HepG2 (cell line): ENCODE results near the gene ELAVL3. TPM values are rescaled to one million over a fixed set of nuclear protein-coding genes. Genes with fewer than 3 reads are reported as not detected.

Experiments used
- CC2D1A ChIP-seq: sonication (generic); formaldehyde crosslinking; IDR thresholded peaks from 2 replicates; pipeline ENCODE4 v1.8.1; 2023; ENCODE audit warnings: mild to moderate bottlenecking, missing genetic modification reagents
- E2F1 ChIP-seq: sonication (generic); formaldehyde crosslinking; IDR thresholded peaks from 2 replicates; pipeline ENCODE4 v1.5.0; 2020; ENCODE audit warnings: missing genetic modification reagents
- IRF2 ChIP-seq: IDR thresholded peaks from 2 replicates; pipeline ENCODE4 v1.6.1; 2018; ENCODE audit warnings: missing genetic modification reagents, missing compliant biosample characterization
- MYNN ChIP-seq: sonication (generic); formaldehyde crosslinking; IDR thresholded peaks from 2 replicates; pipeline ENCODE4 v1.4.0; 2020; ENCODE audit warnings: mild to moderate bottlenecking, low read depth, missing genetic modification reagents
- NBN ChIP-seq: fragments of 450-650 bp; conservative IDR thresholded peaks from 2 replicates; pipeline ENCODE4 v1.6.1; 2017
- NFRKB ChIP-seq: fragments of 450-650 bp; IDR thresholded peaks from 2 replicates; pipeline ENCODE4 v1.6.1; 2017
- PRDM4 ChIP-seq: sonication (generic); formaldehyde crosslinking; IDR thresholded peaks from 2 replicates; pipeline ENCODE4 v1.9.0; 2021; ENCODE audit warnings: missing genetic modification reagents, borderline replicate concordance
- RBFOX2 ChIP-seq: fragments of 200-400 bp; formaldehyde crosslinking; IDR thresholded peaks from 2 replicates; pipeline ENCODE4 v1.6.1; 2017; ENCODE audit warnings: low read depth, mild to moderate bottlenecking, low read length
- RFX5 ChIP-seq: IDR thresholded peaks from 2 replicates; pipeline ENCODE4 v1.6.1; 2011; ENCODE audit warnings: low read depth, low read length, improper control_type of control experiment
- ZBTB42 ChIP-seq: sonication (generic); formaldehyde crosslinking; IDR thresholded peaks from 2 replicates; pipeline ENCODE4 v1.5.0; 2020; ENCODE audit warnings: mild to moderate bottlenecking, missing genetic modification reagents
- ZBTB7B ChIP-seq: sonication (generic); formaldehyde crosslinking; IDR thresholded peaks from 2 replicates; pipeline ENCODE4 v1.4.0; 2020; ENCODE audit warnings: missing genetic modification reagents
- ZIK1 ChIP-seq: sonication (generic); formaldehyde crosslinking; IDR thresholded peaks from 2 replicates; pipeline ENCODE4 v1.5.0; 2020; ENCODE audit warnings: mild to moderate bottlenecking, low read depth, missing genetic modification reagents, borderline replicate concordance
- ZMAT5 ChIP-seq: sonication (generic); formaldehyde crosslinking; IDR thresholded peaks from 2 replicates; pipeline ENCODE4 v1.5.0; 2020; ENCODE audit warnings: mild to moderate bottlenecking, low read depth, missing genetic modification reagents, borderline replicate concordance
- ZNF24 ChIP-seq: fragments of 450-650 bp; IDR thresholded peaks from 2 replicates; pipeline ENCODE4 v1.6.1; 2017; ENCODE audit warnings: antibody characterized with exemption, mild to moderate bottlenecking
- ZNF30 ChIP-seq: sonication (generic); formaldehyde crosslinking; IDR thresholded peaks from 2 replicates; pipeline ENCODE4 v1.5.0; 2020; ENCODE audit warnings: mild to moderate bottlenecking, missing genetic modification reagents
- ZNF34 ChIP-seq: sonication (generic); formaldehyde crosslinking; IDR thresholded peaks from 2 replicates; pipeline ENCODE4 v1.4.0; 2020; ENCODE audit warnings: mild to moderate bottlenecking, missing genetic modification reagents, borderline replicate concordance
- ZNF558 ChIP-seq: sonication (generic); formaldehyde crosslinking; IDR thresholded peaks from 2 replicates; pipeline ENCODE4 v1.9.0; 2022; ENCODE audit warnings: mild to moderate bottlenecking, missing genetic modification reagents, borderline replicate concordance
- ZNF747 ChIP-seq: sonication (generic); formaldehyde crosslinking; IDR thresholded peaks from 2 replicates; pipeline ENCODE4 v1.8.1; 2023; ENCODE audit warnings: missing genetic modification reagents, mild to moderate bottlenecking, borderline replicate concordance
- ZSCAN25 ChIP-seq: sonication (generic); formaldehyde crosslinking; IDR thresholded peaks from 2 replicates; pipeline ENCODE4 v1.8.0; 2022; ENCODE audit warnings: mild to moderate bottlenecking, missing genetic modification reagents
- polyA plus RNA-seq, 8 experiments: library from polyadenylated mRNA; depleted of rRNA in 3 of 8; stranded (reverse) in 7 of 8; unstranded in 1 of 8; fragments of >200 nt; fragmentation: Illumina TruSeq in 4 of 8; extraction: Trizol in 4 of 8; gene quantifications; 2 replicates each; pipeline versions ENCODE4 v1.2.1 to v1.2.3, GENCODE V29; 2011 to 2016; ENCODE audit warnings: low read depth in 4 of 8, missing spikeins in 1 of 8, mixed read lengths in 1 of 8; ENCODE audit not compliant: insufficient read depth in 1 of 8
- total RNA-seq, 5 experiments: library from RNA; depleted of rRNA; stranded (reverse); fragments of >200 nt; fragmentation: Illumina TruSeq; extraction: Trizol; gene quantifications; 2 replicates each; pipeline ENCODE4 v1.2.3, GENCODE V29; 2016; ENCODE audit warnings: low read depth in 1 of 5
- TF ChIP-seq, protein P1 (sequence below): IDR thresholded peaks from 2 replicates; pipeline ENCODE4 v1.6.1; 2018; ENCODE audit warnings: missing genetic modification reagents, mild to moderate bottlenecking, missing compliant biosample characterization

Gene ELAVL3
- total and polyA plus RNA-seq, 2 of the 13 experiments (the other 11 are each of a cell fraction or from before 2014, with no cell fraction given): 0.03 TPM; not detected in 1

DNA sequence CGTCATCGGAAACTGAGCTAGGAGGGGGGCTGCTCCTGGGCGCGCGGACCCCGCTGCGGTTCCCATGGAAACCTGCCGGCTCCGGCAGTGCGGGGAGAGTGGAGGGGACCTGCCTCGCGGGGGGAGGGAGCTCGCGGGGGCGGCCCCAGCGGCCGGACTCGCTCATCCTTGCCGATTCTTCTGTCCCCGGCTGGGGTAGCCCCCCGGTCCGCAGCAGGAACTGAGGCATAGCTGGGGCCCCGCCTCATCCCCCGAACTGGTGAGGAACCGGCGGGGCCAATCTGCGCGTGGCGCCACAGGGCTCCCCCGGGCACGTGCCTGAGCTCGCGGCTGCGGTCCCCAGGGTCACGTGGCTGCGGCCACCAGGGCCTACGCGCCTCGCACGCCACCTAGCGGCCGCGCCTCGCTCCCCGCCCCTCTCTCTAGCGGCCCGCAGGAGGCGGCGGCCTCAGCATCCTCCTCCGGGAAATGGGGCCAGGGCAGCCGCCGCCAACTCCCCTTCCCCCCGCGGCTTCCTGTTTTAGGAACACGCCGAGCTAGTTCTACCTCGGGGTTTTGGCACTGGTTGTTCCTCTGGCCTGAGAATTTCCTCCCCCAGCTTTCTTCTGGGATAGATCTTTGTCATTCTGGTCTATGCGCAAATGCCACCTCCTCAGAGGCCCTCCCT lies 1.7 kb upstream of the ELAVL3 start (continued):
- peak; percentile 71 for TF ChIP-seq E2F1 (CRISPR knock-in tag)
- TF ChIP-seq IRF2: peak; percentile 67; the same call in 1 of the 2 replicates
- TF ChIP-seq NFRKB: no peak
- TF ChIP-seq ZBTB7B (CRISPR knock-in tag): no peak; the same call in 1 of the 2 replicates
- TF ChIP-seq ZNF34 (CRISPR knock-in tag): no peak
- TF ChIP-seq ZNF24: no peak
- no peak; the same call in 1 of the 2 replicates for TF ChIP-seq ZNF747 (CRISPR knock-in tag)
- TF ChIP-seq MYNN (CRISPR knock-in tag): 0 out of 2 replicates have a peak, but pooled peaks have one; percentile 89
- peak; percentile 97; the same call in 1 of the 2 replicates for TF ChIP-seq ZNF558
- TF ChIP-seq, protein P1, sequence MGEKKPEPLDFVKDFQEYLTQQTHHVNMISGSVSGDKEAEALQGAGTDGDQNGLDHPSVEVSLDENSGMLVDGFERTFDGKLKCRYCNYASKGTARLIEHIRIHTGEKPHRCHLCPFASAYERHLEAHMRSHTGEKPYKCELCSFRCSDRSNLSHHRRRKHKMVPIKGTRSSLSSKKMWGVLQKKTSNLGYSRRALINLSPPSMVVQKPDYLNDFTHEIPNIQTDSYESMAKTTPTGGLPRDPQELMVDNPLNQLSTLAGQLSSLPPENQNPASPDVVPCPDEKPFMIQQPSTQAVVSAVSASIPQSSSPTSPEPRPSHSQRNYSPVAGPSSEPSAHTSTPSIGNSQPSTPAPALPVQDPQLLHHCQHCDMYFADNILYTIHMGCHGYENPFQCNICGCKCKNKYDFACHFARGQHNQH (CRISPR knock-in tag): peak; percentile 78
- TF ChIP-seq RFX5: no peak
- TF ChIP-seq CC2D1A (CRISPR knock-in tag): no peak
- TF ChIP-seq ZNF30: no peak
- TF ChIP-seq ZMAT5 (CRISPR knock-in tag): no peak
- TF ChIP-seq ZSCAN25 (CRISPR knock-in tag): no peak
- TF ChIP-seq ZBTB42 (CRISPR knock-in tag): 0 out of 2 replicates have a peak, but pooled peaks have one; percentile 84
- TF ChIP-seq RBFOX2: peak; percentile 55
- TF ChIP-seq NBN: no peak
- TF ChIP-seq PRDM4 (CRISPR knock-in tag): 0 out of 2 replicates have a peak, but pooled peaks have one; percentile 35
- TF ChIP-seq ZIK1 (CRISPR knock-in tag): peak; percentile 77; the same call in 1 of the 2 replicates
